ENCODE results near the gene TESK2. TPM values are rescaled to one million over a fixed set of nuclear protein-coding genes. Genes with fewer than 3 reads are reported as not detected.
A peak's percentile ranks its signal among the peaks of the same experiment; 100 is the strongest.

Gene TESK2
- total RNA-seq, 6 experiments from 2014 or later = 2.7 to 5.5 (median 4.3) TPM

DNA sequence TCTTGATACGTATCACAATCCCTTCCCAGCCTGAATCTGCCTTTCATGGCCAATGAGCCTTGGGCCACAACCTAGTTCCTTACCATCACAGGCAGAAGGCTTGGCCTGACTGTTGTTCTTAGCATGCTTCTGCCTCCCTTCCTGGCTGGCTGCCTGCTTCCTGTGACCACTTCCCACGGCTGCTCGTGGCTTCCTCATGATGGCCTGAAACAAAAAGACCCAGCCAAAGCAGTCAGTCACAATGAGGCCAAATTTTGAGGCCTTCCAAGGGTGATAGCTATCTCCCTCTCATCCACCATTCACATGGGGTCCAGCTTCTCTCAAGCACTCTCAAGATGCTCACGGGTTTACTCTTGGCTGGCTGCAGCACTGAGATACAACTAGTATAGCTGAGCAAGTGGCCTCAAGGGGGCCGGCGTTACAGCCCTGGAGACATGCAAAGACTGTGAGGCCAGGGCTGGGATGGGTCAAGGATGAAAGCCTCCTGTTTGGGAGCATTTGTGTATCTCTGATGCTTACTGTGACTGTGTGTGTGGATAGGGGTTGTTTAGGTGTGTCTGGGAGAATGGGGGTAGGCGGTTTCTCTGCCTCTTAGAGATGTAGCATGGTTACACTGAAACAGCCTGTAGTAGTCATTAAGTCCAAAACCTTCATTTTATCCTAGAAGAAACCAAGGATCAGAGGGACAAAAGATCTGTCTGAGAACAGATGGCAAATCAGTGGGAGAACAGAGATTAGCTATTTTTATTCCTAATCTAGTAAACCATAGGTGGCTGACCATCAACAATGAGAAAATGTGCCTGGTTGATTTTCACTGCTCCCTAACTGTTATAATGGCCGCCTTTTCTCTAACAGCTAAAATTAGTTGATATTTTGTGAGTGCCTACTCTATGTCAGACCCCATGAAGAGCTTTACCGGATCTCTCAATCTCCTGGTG is 156.4 kb downstream of the TESK2 start:
- H3K4me3 ChIP-seq = no peak overlapping the region
- ATAC-seq (peak; percentile 24 to 66 (median 29)), DNase-seq (peak in 2 of 3 donors; percentile 49 to 67)
- no peak overlapping the region for H3K27ac ChIP-seq
- intact Hi-C loops (cut with DNase I) = no loop called here
- 73% methylated on average over 7 of the region's 9 CpGs for WGBS (ENCODE audit: insufficient coverage, low coverage, low lambda C conversion rate, missing lambda C conversion rate)
- no peak for TF ChIP-seq POLR2A (IDR thresholded peaks at IDR 0.05)
- TF ChIP-seq, protein P1, sequence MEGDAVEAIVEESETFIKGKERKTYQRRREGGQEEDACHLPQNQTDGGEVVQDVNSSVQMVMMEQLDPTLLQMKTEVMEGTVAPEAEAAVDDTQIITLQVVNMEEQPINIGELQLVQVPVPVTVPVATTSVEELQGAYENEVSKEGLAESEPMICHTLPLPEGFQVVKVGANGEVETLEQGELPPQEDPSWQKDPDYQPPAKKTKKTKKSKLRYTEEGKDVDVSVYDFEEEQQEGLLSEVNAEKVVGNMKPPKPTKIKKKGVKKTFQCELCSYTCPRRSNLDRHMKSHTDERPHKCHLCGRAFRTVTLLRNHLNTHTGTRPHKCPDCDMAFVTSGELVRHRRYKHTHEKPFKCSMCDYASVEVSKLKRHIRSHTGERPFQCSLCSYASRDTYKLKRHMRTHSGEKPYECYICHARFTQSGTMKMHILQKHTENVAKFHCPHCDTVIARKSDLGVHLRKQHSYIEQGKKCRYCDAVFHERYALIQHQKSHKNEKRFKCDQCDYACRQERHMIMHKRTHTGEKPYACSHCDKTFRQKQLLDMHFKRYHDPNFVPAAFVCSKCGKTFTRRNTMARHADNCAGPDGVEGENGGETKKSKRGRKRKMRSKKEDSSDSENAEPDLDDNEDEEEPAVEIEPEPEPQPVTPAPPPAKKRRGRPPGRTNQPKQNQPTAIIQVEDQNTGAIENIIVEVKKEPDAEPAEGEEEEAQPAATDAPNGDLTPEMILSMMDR (IDR thresholded peaks at IDR 0.05) = no peak
- H3K27me3 ChIP-seq = no peaks in the 10 kb centered on the region
- peaks cover 0 to 10% (median 3%) of the 10 kb centered on the region in 4 donors for H3K4me1 ChIP-seq
- peaks cover 0 to 2% (median 0%) of the 10 kb centered on the region in 4 donors for H3K36me3 ChIP-seq
- H3K9me3 ChIP-seq = no peaks in the 10 kb centered on the region

DNA sequence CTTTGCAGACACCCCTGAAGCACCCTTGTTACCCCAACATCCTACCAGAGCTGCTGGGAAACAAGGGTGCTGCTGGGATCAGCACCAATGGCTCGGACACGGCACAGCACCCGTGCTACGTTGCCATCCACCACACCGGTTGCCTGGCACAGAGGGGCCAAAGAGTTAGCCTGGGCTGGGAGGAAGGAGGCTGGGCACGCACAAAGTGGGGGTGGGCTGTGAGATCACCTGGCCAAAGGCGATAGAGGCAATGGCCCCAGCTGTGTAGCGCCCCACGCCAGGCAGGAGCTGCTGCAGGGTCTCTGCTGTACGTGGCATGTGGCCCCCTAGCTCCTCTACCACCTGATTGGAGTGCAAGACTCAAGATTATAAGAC is 158.6 kb downstream of the TESK2 start:
- WGBS (ENCODE audit: insufficient coverage, low coverage, low lambda C conversion rate, missing lambda C conversion rate) = no CpG with 5 or more reads among the region's 10 CpGs
- H3K27me3 ChIP-seq = no peaks in the 10 kb centered on the region
- no peak for TF ChIP-seq POLR2A (IDR thresholded peaks at IDR 0.05)
- TF ChIP-seq, protein P1 (IDR thresholded peaks at IDR 0.05) = no peak

DNA sequence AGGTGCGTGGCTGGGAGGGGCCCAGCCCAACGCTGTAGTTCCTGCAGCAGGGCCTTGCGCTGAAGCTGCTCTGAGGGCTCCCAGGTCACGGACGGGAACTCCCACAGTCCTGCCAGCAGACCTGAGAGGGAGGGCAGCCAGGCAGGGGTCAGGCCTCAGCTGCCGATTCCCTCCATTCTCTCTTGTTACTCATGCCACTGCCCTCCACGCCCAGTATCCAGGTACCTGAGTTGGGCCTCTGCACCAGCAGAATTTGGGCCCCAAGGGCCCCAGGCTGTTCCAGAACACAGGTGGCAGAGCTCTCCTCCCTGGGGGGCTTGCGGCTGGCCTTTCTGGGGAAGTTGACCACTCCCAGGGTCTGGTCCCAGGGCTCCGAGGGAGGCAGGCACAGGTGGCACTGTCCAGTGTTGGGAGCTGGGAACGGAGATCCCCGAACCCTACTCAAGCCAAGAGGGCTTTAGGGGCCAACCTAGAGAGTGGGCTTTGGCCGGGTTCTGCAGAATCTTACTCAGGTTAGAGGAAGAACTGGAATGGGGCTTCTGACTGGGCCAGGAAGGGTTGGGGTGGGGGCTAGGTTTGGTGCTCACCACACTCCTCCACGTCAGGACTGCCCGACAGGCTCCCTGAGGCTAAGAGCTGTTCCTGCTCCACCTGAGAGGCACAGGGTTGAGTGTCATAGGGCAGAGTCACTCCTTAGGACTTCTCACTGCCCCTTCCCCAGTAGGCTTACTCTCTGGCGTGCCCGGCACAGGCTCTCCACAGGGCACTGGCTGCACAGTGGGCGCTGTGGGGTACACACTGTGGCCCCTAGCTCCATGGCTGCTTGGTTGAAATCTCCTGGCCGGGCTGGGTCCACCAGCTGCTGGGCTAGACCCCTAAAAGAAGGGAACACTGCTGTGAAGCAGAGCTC is 159.3 kb downstream of the TESK2 start:
- ATAC-seq (no peak), DNase-seq (no peak)
- Histone ChIP-seq H3K4me3 (no peak overlapping the region), H3K36me3 (peaks cover 0 to 2% (median 0%) of the 10 kb centered on the region in 4 donors), H3K4me1 (peaks cover 0 to 13% (median 6%) of the 10 kb centered on the region in 4 donors), H3K27me3 (no peaks in the 10 kb centered on the region), H3K9me3 (no peaks in the 10 kb centered on the region), H3K27ac (no peak overlapping the region)
- no peak for TF ChIP-seq POLR2A (IDR thresholded peaks at IDR 0.05)
- TF ChIP-seq, protein P1 (IDR thresholded peaks at IDR 0.05) = no peak
- intact Hi-C loops (cut with DNase I) = no loop called here
- WGBS (ENCODE audit: insufficient coverage, low coverage, low lambda C conversion rate, missing lambda C conversion rate) = no CpG with 5 or more reads among the region's 18 CpGs

More for the DNA sequence above, 158.6 kb downstream of the TESK2 start:
- peaks cover 0 to 2% (median 0%) of the 10 kb centered on the region in 4 donors for H3K36me3 ChIP-seq
- H3K4me1 ChIP-seq = peaks cover 0 to 7% (median 3%) of the 10 kb centered on the region in 4 donors
- H3K4me3 ChIP-seq = no peak overlapping the region
- DNase-seq = no peak
- no peak overlapping the region for H3K27ac ChIP-seq
- intact Hi-C loops (cut with DNase I) = no loop called here
- ATAC-seq = no peak
- H3K9me3 ChIP-seq = no peaks in the 10 kb centered on the region

DNA sequence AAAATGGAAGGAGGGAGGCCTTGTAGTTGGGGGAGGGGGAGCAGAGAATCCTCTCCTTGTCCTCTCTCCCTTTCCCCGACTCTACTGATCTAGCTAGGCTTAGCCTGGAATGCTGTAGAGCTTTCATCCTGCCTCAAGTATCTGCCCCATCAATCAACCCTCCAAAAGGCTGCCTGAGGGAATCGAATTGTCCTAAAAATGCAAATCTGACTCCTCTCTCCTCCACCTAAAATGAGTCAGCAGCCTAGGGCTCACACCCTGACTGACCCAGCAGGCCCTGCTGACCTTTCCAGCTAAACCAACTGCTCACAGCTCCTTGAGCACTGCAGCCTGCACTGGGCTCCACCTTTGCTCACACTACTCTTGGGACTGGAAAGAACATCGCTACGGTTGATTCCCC is 161.5 kb downstream of the TESK2 start:
- intact Hi-C loops (cut with DNase I) = no loop called here
- WGBS (ENCODE audit: insufficient coverage, low coverage, low lambda C conversion rate, missing lambda C conversion rate) = 100% methylated on average over 2 of the region's 4 CpGs

More for the DNA sequence above, 161.5 kb downstream of the TESK2 start:
- TF ChIP-seq, protein P1 (IDR thresholded peaks at IDR 0.05) = no peak
- TF ChIP-seq POLR2A (IDR thresholded peaks at IDR 0.05) = no peak
- Histone ChIP-seq H3K9me3 (no peaks in the 10 kb centered on the region), H3K36me3 (peaks cover 0 to 2% (median 0%) of the 10 kb centered on the region in 4 donors), H3K27ac (no peak overlapping the region), H3K4me3 (no peak overlapping the region), H3K27me3 (no peaks in the 10 kb centered on the region), H3K4me1 (peaks cover 0 to 7% (median 3%) of the 10 kb centered on the region in 4 donors)
- DNase-seq (no peak), ATAC-seq (no peak)

Data from right lobe of liver (tissue), 6 donors.